ENCODE data around the gene CD300H.

GRCh38 chr17:74604200-74604599, 36.9 kb upstream of the CD300H start:
- TF ChIP-seq POLR2A (IDR thresholded peaks at IDR 0.05) (no peak), CTCF (IDR thresholded peaks at IDR 0.05) (no peak)

Data from breast epithelium (tissue), 3 donors.